Measurements from ENCODE around the gene RECQL5.

- TF ChIP-seq CTCF (IDR thresholded peaks at IDR 0.05) = no peak
- TF ChIP-seq MXI1 (IDR thresholded peaks at IDR 0.05; ENCODE audit: low read depth, low read length) = no peak
Measured at GRCh38 chr17:75603123-75603522, 63.8 kb downstream of the RECQL5 start.
